HL-60 (cell line): ENCODE measurements around the gene DPY19L1.
A peak's percentile ranks its signal among the peaks of the same experiment; 100 is the strongest.
"Not testable (repeated sequence)": the region's sequence is repeated elsewhere in the genome, so short reads cannot be mapped to it uniquely, and the experiment has no call there.

Experiments used
- DNase-seq, 2 experiments: peaks; one replicate each; pipeline ENCODE4 v3.0.0-alpha.2; 2010 to 2020; ENCODE audit warnings: low read depth in 1 of 2, low spot score in 1 of 2
- H3K27ac ChIP-seq: fragments of 250-450 bp; sonication (Bioruptor Pico); replicated peaks from 2 replicates; pipeline ENCODE4 v1.5.1; 2020; ENCODE audit warnings: mild to moderate bottlenecking, moderate library complexity
- H3K27me3 ChIP-seq: fragments of 250-450 bp; sonication (Bioruptor Pico); 2 replicates; pipeline ENCODE4 v1.5.1; 2021; ENCODE audit warnings: mild to moderate bottlenecking, moderate library complexity; ENCODE audit not compliant: insufficient read depth, poor library complexity, severe bottlenecking
- H3K4me3 ChIP-seq: replicated peaks from 2 replicates; pipeline ENCODE4 v1.5.1; 2011; ENCODE audit warnings: mild to moderate bottlenecking, control low read depth, low read length; ENCODE audit not compliant: insufficient read depth
- GABPA ChIP-seq: IDR thresholded peaks from 2 replicates; pipeline ENCODE4 v1.6.1; 2012; ENCODE audit warnings: low read depth
- POLR2AphosphoS5 ChIP-seq: IDR thresholded peaks from 2 replicates; pipeline ENCODE4 v1.6.1; 2012; ENCODE audit warnings: low read depth
- REST ChIP-seq: IDR thresholded peaks from 2 replicates; pipeline ENCODE4 v1.6.1; 2012; ENCODE audit warnings: low read depth; ENCODE audit not compliant: insufficient replicate concordance
- SPI1 ChIP-seq: IDR thresholded peaks from 2 replicates; pipeline ENCODE4 v1.6.1; 2012; ENCODE audit warnings: low read depth, mild to moderate bottlenecking, borderline replicate concordance
- TF ChIP-seq, protein P1 (sequence below): IDR thresholded peaks from one replicate; pipeline ENCODE4 v1.5.1; 2011; ENCODE audit warnings: low read length, control low read depth, inconsistent platforms; ENCODE audit not compliant: insufficient read depth

The DPY19L1 gene

DNA sequence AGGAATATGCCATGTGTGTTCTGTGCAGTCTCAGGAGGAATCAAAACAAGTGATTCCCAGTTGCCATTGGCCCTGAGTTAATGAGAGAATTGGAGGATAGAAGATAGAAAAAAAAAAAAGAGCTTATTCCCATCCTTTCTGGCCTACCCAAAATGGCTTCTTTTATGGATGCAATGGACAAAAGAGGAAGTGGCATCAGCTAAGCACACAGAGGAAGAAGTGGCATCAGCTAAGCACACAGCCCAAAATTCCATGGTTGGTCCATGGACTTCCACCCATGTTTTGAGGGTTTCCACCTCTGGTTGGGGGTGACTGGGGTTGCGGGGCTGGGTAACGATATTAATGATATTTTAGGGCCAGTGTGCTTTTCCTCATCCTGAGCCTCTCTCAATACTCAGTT is 11.1 kb upstream of the DPY19L1 start:
- DNase-seq, H3K27ac ChIP-seq, H3K27me3 ChIP-seq, H3K4me3 ChIP-seq: not testable (repeated sequence)
- peak; percentile 78 for TF ChIP-seq SPI1

GRCh38 chr7:35047912-35048305 is 10.6 kb upstream of the DPY19L1 start:
- DNase-seq, H3K27ac ChIP-seq, H3K4me3 ChIP-seq, H3K27me3 ChIP-seq: not testable (repeated sequence)

DNA sequence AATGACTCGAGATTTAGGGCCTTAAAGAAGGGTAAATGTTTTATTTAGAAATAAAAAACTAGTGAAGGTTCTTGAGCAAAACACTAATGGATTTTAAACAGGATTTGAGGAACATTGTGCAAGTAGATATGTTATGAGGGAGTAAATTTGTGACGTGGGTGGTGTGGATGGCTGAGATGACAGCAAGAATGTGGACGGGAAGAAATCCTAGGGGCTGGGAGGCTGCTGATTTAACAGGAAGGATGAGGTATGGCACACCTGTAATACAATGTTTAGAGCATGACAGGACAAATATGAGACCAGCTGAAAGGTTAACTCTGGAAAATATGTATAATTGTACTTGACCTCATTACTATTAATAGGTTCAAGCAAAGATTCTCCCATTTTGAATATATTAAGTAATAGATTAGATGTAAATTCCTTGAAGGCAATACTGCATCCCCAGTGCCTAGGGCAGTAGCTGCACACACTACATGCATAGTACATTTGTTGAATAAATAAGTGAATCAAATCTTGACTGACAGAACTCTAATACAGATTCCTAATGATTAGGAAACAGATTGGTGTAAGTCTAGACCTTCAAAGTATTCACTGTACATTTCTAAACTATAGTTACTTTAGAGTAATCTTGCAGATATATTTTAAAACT is 10.1 kb upstream of the DPY19L1 start:
- not testable (repeated sequence) for H3K27ac ChIP-seq, H3K27me3 ChIP-seq, H3K4me3 ChIP-seq, DNase-seq

GRCh38 chr7:35043301-35043700 is 6.0 kb upstream of the DPY19L1 start:
- not testable (repeated sequence) for DNase-seq, H3K27me3 ChIP-seq, H3K4me3 ChIP-seq, H3K27ac ChIP-seq

GRCh38 chr7:35040906-35041305 is 3.6 kb upstream of the DPY19L1 start:
- DNase-seq: no peak
- H3K27me3 ChIP-seq: no peaks in the 10 kb centered on the region
- TF ChIP-seq REST (no peak), POLR2AphosphoS5 (no peak), SPI1 (no peak), GABPA (no peak)
- TF ChIP-seq, protein P1, sequence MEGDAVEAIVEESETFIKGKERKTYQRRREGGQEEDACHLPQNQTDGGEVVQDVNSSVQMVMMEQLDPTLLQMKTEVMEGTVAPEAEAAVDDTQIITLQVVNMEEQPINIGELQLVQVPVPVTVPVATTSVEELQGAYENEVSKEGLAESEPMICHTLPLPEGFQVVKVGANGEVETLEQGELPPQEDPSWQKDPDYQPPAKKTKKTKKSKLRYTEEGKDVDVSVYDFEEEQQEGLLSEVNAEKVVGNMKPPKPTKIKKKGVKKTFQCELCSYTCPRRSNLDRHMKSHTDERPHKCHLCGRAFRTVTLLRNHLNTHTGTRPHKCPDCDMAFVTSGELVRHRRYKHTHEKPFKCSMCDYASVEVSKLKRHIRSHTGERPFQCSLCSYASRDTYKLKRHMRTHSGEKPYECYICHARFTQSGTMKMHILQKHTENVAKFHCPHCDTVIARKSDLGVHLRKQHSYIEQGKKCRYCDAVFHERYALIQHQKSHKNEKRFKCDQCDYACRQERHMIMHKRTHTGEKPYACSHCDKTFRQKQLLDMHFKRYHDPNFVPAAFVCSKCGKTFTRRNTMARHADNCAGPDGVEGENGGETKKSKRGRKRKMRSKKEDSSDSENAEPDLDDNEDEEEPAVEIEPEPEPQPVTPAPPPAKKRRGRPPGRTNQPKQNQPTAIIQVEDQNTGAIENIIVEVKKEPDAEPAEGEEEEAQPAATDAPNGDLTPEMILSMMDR: no peak
- no peak overlapping the region for H3K4me3 ChIP-seq
- no peak overlapping the region for H3K27ac ChIP-seq

DNA sequence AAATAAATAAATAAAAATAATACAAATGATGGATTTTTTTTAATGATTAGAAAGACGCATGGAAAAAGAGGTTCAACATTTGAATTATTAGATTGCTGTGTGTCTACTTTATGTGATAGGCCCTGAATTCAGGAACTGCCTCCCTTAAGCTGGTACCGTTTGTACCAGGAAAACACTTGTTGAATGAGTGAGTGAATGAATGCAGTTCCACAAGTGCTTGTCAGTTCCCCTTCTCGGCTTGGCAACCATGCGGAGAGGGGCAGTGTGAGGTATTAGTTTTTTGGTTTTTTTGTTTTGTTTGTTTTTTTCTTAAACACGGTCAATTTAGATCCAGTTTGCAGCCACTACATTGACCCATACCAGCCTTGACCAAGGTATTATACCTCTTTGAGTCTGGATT is 2.1 kb upstream of the DPY19L1 start:
- Histone ChIP-seq H3K4me3 (no peak overlapping the region), H3K27ac (no peak overlapping the region), H3K27me3 (no peaks in the 10 kb centered on the region)
- DNase-seq: no peak
- no peak for TF ChIP-seq SPI1
- TF ChIP-seq POLR2AphosphoS5: no peak
- no peak for TF ChIP-seq REST
- TF ChIP-seq, protein P1: no peak
- TF ChIP-seq GABPA: no peak
